Measurements from ENCODE around the gene PRKD2.
"Not testable (repeated sequence)": the region's sequence is repeated elsewhere in the genome, so short reads cannot be mapped to it uniquely, and the experiment has no call there.

The PRKD2 gene

DNA sequence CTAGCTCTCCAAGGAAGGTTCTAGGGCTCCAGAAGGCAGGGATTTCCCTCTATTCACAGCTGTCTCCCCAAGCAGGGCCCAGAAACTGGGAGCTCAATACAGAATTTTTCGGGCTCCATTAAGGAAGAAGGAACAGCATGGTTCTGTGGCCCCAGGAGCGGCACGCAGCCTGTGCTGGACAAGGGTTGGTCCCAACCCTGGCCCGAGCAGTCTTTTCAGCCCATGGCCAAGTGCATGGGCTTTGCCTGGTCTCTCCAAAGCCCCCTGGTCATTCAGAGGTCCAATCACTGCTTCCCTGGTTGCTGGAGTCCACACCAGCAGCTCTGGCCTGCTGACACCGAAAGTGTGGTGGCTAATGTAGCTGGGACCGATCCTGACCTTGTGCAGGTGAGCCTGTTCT is 6.6 kb upstream of the PRKD2 start:
- DNase-seq, result no peak

DNA sequence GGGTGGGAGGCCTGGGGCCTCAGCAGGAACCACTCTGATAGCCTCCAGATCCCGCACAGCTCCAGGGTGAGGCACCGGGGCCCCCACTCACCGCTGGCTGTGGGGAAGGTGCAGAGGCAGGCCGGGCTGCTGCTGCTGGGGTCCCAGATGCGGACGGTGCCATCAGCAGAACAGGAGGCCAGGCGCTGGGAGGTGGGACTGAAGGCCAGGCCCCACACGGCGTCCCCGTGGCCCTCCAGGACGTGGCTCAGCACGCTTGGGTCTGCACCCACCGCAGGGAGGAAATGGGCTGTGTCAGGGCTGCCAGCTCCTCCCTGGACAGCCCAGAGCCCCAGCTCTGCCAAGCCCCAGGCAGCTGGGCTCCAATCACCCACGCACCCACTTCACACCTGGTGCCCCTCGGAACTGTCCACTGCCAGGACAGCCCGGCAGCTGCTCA is 6.1 kb upstream of the PRKD2 start:
- DNase-seq, result no peak

DNA sequence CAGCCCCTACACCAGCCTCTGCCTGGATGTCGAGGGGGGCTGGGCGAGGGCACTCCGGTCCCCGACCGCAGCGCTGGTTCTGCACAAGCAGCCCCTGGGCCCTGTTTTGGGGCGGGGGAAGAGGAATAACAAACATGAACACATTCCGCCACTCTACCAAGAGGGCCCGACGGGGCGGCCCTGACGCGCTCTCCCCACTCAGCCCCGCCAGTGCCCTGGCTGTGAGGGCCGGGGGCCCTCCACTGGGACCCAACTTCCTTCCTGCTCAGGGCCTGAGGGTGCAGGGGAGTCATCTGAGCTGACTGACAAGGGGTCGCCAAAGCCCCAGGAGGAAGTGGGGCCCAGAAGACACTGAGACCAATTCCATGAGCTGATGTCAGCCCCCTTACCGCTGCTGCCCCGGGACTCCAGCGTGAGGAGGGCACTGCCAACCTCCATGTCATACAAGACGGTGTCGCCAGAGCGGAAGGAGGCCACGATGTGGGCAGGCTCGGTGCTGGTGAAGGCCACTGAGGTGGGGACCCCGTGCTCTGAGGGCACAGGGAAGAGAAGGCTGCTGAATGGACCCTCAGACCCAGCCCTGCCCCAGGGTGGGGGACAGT is 5.6 kb upstream of the PRKD2 start:
- no peak for DNase-seq

- no peak for DNase-seq
Observed at GRCh38 chr19:46722004-46722380, 5.1 kb upstream of the PRKD2 start.

- DNase-seq, result no peak
Observed at GRCh38 chr19:46721269-46722003, 4.5 kb upstream of the PRKD2 start.

DNA sequence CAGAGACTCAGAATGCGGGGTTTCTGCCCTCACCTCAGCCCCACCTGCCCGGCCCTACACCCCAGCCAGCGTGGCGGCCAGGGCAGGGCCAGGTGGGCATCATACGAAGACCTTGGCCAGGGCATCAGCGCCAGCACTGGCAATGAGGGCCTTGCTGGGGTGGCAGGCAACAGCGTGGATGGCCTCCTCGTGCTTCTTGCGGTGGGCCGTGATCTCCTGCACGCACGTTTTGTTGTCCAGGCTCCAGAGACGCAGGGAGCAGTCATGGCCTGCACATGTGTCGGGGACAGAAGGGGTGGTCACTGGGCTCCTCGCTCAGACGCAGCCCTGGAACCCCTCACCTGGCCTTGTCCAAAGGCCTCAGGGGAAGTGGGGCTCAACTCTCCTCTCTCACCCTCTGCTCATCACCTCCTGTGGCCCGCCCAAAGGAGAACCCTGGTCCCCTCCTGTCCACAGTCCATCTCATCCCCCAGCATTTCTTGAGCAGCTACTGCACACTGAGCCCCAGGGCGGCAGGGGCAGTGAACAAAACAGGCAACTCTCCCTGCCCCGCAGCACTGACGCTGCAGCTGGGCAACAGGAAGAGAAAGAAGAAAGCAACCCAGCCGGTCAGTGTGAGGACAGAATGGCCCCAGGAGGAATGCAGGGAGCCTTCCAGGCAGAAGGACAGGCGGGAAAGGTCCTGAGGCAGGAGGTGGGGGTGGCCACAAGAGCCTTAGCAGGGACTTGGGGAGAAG is 3.8 kb upstream of the PRKD2 start:
- no peak for DNase-seq

DNA sequence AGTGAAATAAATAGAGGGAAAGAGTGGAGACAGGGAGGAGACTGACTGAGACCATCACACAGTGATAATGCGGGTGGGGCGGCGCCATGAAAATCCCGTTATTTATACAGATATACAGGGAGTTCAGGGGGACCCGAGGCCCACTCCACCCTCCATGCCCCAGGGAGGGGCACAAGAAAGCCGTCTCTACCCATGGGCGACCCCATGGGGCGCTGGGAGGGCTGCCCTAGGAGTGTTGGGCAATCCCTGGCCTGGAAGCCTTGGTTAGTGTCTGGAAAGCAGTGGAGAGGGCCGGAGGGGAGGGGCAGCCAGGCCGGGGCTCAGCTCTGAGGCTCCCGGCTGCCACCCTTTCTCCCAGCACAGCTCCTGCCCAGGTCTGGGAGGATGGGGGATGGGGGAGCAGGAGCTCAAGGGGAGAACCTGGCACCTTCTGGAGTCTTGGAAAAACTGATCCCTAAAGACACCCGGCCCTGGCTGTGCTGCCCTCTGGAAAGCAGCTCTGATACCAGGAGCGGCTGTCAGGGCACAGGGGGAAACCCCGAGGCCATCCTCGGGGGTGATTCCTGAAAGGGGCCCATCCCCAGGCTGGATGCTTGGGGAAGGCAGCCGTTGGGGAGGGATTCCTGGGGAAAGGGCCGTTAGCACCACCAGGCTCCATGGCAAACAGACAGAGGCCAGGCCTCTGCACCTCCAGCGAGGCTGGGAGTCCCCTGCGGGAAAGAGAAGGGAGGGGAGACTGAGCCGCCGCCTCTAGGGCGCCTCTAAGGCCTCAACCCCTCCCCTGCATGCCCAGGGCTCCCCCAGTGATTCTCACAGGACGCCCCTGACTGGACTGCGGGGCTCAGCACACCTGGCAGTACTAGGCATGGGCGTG is 3.0 kb upstream of the PRKD2 start:
- no peak for DNase-seq

GRCh38 chr19:46718934-46719622 is 2.2 kb upstream of the PRKD2 start:
- no peak for DNase-seq

DNA sequence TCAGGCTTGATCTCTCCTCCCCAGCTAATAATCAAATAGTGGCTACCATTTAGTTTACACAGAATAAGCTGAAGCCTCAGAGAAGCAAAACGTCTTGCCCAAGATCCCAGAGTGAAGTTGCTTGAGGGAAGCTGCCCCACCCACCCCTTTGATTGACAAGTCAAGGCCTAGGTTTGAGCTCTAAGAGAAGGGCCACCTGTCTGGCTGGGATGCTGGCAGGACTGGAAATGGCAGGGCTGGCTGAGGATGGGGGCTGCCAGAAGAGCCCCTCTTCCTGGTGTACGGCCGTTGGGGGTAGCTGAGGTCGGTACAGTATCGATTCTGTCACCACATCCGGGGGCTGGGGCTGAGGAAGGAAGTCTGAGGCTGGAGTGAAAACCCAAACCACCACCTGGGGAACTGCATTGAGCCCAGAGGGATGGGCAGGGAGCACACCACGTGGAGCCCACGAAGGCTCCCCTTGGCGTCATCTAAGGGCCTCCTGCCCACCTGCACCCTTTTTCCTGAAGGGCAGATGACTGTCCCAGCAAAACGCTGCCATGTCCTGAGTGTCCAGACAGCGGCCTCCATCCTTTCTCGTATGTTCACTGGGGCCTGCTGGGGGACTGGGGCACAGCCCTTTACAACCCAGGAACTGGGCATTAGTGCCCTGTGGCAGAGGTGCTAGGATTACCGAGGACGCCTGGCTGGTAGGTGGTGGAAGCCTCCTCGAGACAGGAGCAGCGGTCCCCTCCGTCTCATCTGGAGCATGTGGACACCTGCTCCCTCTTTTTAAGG is 1.4 kb upstream of the PRKD2 start:
- no peak for DNase-seq

GRCh38 chr19:46717716-46718143 is 816 bp upstream of the PRKD2 start:
- no peak for DNase-seq

DNA sequence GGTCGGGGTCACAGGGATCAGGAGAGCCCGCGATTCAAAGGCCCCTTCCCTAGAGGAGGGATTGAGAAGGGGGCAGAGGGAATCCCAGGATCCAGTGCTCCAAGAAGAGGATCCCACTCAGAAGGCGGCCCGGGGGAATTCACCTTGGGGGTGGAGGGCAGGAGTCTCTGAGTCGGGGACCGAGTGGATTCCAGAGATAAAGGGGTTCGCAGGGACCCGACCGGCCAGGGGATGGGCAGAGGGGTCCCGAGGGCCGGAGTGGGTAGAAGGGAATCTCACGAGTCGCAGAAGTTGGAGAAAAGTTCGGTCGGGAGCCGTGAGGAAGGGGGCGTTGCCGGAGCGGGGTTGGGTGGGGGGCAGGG is 261 bp downstream of the PRKD2 start:
- no peak for DNase-seq

- no peak for DNase-seq
Observed at GRCh38 chr19:46715975-46716671, 791 bp downstream of the PRKD2 start.

DNA sequence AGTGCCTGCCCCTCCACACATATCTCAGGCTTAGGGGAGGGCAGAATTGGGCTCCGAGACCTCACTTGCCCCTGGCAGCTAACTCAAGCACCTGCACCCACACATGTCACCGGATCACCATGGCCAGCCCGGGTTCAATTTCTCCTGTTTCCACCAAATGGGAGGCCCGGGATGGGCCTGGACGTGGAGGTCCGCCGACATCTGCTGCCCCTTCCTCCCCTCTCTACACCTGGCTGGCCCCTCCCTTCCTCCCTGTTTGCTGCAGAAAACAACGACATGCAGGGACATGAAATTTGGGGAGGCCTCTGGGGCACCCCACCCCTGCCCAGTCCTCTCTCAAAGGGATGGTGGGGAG is 1.3 kb downstream of the PRKD2 start:
- no peak for DNase-seq

- no peak for DNase-seq
Observed at GRCh38 chr19:46714444-46715106, 2.3 kb downstream of the PRKD2 start.

DNA sequence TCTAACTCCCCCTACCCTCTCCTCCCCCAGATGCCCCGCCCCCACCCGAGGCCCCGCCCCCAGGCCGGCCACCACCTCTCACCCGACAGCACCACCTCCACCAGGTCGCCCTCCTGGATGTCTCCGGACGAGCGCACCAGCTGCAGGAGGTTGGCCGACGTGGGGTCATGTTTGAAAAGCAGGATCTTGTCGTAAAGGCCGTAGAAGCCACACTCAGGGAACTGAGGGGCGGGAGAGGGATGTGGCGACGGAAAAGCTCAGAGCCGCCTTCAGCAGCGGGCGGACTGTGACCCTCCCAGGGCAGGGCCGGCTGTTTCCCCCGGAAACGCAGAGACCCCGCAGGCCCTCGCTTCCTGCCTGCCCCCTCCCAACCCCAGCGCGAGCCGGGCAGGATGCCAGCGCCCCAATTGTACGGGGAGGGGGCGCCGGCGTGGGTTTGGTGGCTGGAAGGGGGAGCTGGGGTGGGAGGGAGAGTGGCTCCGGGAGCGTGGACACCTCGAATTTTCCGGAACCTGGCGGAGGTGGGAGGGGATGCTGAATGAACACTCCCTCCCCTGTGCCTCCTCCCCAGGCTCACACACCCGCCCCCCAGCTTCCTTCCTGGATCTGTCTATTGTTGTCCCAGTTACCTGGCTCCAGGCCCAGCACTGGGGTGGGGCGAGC is 3.0 kb downstream of the PRKD2 start:
- DNase-seq, result peak; percentile 94

DNA sequence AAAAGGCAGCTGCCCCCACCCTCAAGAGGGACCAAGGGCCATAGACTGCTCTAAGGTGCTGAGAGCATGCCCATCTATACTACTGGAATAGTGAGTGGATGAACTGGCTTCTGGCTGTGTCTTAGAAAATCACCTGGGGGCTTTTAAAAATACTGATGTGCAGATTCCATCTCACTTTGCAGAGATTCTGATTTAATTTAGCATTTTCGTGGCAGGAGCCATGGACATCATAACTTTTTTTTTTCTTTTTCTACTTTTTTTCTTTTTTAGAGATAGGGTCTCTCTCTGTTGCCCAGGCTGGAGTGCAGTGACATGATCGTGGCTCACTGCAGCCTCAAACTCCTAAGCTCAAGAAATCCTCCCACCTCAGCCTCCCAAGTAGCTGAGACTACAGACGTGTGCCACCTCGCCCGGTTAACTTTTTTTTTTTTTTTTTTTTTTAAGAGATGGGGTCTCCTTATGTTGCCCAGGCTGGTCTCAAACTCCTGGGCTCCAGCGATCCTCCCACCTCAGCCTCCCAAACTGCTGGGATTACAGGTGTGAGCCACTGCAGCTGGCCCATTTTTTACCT is 4.1 kb downstream of the PRKD2 start:
- DNase-seq, result not testable (repeated sequence)

DNA sequence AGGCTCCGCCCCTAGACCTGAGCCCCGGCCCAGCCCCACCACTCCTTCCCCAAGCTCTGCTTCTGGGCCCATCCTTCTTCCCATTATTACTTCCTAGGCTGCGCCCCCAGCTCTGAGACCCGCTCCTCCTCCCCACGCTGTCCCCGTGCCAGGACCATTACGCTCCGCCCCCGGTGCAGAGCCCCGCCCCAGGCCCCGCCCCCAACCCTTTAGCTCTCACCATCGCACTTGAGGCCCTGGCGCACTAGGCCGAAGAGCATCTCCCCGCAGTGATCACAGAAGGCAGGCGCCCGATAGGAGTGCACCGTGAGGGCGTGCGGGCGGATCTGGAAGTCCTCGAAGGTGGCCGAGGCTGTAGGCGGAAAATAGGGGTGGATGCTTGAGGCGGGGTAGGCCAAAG is 6.2 kb downstream of the PRKD2 start:
- no peak for DNase-seq

DNA sequence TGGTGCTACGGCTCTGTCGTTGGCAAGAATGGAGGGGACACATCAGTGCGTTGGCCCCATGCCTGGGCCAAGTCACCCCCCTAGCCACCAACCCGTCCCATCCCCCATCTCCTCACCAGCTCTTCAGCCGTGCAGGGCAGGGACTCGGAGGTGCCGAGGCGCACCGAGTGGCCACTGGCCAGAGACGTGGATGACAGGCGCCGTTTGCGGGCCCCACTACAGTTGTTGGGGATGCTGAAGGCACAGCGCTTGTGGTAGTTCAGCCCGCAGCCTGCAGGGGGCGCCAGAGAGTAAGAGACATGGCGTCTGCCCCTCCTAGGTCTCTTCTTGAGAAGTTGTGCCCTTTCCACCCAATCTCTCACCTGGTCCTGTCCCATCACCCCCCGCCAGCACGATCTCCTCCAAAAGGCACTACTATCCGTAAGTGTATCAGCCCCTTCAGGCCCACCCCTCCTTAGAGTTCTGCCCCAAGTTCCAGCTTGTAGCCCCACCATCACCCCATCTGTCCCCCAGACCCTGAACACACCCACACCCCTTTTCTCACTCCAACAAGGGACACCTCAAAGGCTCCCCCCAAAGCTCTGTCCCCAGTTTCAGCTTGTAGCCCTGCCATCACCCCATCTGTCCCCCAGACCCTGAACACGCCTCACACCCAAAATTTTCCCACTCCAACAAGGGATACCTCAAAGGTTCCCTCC is 12.4 kb downstream of the PRKD2 start:
- peak; percentile 74 for DNase-seq

GRCh38 chr19:46700704-46701103 is 16.2 kb downstream of the PRKD2 start:
- no peak for DNase-seq
